Measurements from ENCODE around the gene PSMB10.
A peak's percentile ranks its signal among the peaks of the same experiment; 100 is the strongest.

Gene PSMB10

DNA sequence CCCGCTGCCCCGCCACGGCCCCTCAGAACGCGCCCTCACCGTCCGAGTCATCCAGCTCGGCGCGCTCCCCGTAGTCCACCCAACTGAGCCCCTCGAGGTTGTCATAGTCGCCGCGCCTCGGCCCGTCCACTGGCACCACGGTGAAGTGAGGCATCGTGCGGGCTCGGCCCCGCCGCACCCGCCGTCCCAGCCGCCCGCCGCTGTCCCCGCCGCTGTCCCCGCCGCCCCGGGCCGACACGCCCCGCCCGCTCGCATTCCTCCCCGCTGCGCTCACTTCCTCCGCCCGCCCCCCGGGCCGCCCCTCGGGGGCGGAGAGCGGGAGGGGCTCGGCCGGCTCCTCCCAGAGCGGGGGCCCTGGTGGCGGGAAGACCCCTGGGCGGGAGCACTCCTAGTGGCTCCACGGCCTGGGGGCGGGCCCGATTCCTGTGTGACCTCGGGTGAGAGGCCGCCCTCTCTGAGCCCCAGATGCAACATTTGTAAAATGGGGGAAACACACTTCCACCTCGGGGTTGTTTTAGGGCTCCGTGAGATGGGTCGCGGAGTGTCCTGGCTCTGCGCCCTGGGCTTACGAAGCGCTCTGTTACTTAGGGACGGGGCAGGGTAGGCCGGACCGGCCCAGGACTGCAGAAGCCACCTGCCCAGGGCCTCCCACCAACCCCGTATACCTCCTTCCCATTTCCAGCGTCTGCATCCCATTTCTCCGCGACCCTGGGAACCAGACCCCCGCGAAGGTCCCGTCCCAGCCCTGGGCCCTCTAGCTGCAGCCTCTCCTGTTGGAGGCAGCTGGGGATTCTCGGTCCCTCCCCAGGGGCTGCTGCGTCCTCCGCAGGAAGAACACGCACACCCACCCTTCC, 32.0 kb upstream of the PSMB10 start, which contains the start of gene SLC12A4:
SLC12A4 (minus strand) TSS at position 238 of the 854 bp plus-strand sequence; CDS start at position 154, 84 bp downstream.
- peak within 1 kb of the TSS; percentile 98 for H3K27ac ChIP-seq (ENCODE audit: low read depth, low read length)
- no peaks in the 10 kb centered on the region for H3K36me3 ChIP-seq (ENCODE audit: control insufficient read depth, insufficient read depth, low read length)
- peak within 1 kb of the TSS; percentile 88 for H3K9ac ChIP-seq (ENCODE audit: low read length)
- peak within 1 kb of the TSS; percentile 86 for H3K4me3 ChIP-seq (ENCODE audit: low read length)
- peaks cover 3% of the 10 kb centered on the region for H3K27me3 ChIP-seq (ENCODE audit: control insufficient read depth, insufficient read depth, low read length)
- peaks cover 21% of the 10 kb centered on the region for H3K4me1 ChIP-seq (ENCODE audit: control insufficient read depth, insufficient read depth, low read length)

- H3K27me3 ChIP-seq (ENCODE audit: control insufficient read depth, insufficient read depth, low read length), result peaks cover 3% of the 10 kb centered on the region
- peaks cover 3% of the 10 kb centered on the region for H3K36me3 ChIP-seq (ENCODE audit: control insufficient read depth, insufficient read depth, low read length)
- H3K4me3 ChIP-seq (ENCODE audit: low read length), result peak overlapping the region; percentile 86
- peak overlapping the region; percentile 88 for H3K9ac ChIP-seq (ENCODE audit: low read length)
- peaks cover 23% of the 10 kb centered on the region for H3K4me1 ChIP-seq (ENCODE audit: control insufficient read depth, insufficient read depth, low read length)
- peak overlapping the region; percentile 98 for H3K27ac ChIP-seq (ENCODE audit: low read depth, low read length)
Observed at GRCh38 chr16:67967958-67968399, 31.3 kb upstream of the PSMB10 start.

- peaks cover 23% of the 10 kb centered on the region for H3K4me1 ChIP-seq (ENCODE audit: control insufficient read depth, insufficient read depth, low read length)
- H3K27ac ChIP-seq (ENCODE audit: low read depth, low read length), result peak overlapping the region; percentile 98
- peaks cover 8% of the 10 kb centered on the region for H3K36me3 ChIP-seq (ENCODE audit: control insufficient read depth, insufficient read depth, low read length)
- peak overlapping the region; percentile 86 for H3K4me3 ChIP-seq (ENCODE audit: low read length)
- H3K9ac ChIP-seq (ENCODE audit: low read length), result peak overlapping the region; percentile 88
- peaks cover 3% of the 10 kb centered on the region for H3K27me3 ChIP-seq (ENCODE audit: control insufficient read depth, insufficient read depth, low read length)
Observed at GRCh38 chr16:67967183-67967957, 30.7 kb upstream of the PSMB10 start.

DNA sequence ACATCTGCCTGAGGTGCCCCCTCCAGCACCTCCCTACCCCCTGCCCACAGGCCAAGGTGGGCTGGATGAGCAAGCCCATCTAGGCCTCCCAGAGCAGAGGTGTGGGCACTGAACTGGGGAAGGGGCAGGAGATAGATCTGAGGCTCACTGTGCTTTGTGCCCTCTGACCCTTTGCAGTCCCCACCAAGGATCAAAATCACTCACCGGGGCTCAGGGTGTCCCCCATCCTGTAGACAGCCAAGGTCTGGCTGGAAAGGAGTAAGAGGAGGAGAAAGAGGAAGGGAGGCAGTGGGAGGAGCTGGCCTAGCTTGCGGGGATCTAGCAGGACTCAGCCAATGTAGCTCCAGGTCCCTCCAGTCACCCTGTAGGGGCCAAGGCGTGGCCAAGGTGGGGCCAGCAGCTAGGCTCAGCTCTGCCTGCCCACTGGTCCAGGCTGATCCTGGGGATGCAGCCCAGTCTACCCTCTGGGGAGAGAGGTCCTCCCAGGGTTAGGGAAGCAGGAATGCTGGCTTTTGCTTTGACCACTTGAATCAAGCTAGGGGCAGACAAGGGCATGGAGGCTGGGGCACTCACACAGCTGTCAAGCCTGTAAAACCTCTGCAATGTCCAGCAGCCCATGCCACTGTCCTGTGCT, 30.0 kb upstream of the PSMB10 start:
- Histone ChIP-seq H3K4me3 (ENCODE audit: low read length) (peak overlapping the region; percentile 86), H3K36me3 (ENCODE audit: control insufficient read depth, insufficient read depth, low read length) (peaks cover 15% of the 10 kb centered on the region), H3K27ac (ENCODE audit: low read depth, low read length) (peak overlapping the region; percentile 98), H3K27me3 (ENCODE audit: control insufficient read depth, insufficient read depth, low read length) (peaks cover 3% of the 10 kb centered on the region), H3K9ac (ENCODE audit: low read length) (no peak overlapping the region), H3K4me1 (ENCODE audit: control insufficient read depth, insufficient read depth, low read length) (peaks cover 23% of the 10 kb centered on the region)

- peaks cover 20% of the 10 kb centered on the region for H3K36me3 ChIP-seq (ENCODE audit: control insufficient read depth, insufficient read depth, low read length)
- peak overlapping the region; percentile 86 for H3K4me3 ChIP-seq (ENCODE audit: low read length)
- peaks cover 23% of the 10 kb centered on the region for H3K4me1 ChIP-seq (ENCODE audit: control insufficient read depth, insufficient read depth, low read length)
- H3K27me3 ChIP-seq (ENCODE audit: control insufficient read depth, insufficient read depth, low read length), result peaks cover 3% of the 10 kb centered on the region
- H3K27ac ChIP-seq (ENCODE audit: low read depth, low read length), result peak overlapping the region; percentile 98
- no peak overlapping the region for H3K9ac ChIP-seq (ENCODE audit: low read length)
Observed at GRCh38 chr16:67965668-67966548, 29.3 kb upstream of the PSMB10 start.

DNA sequence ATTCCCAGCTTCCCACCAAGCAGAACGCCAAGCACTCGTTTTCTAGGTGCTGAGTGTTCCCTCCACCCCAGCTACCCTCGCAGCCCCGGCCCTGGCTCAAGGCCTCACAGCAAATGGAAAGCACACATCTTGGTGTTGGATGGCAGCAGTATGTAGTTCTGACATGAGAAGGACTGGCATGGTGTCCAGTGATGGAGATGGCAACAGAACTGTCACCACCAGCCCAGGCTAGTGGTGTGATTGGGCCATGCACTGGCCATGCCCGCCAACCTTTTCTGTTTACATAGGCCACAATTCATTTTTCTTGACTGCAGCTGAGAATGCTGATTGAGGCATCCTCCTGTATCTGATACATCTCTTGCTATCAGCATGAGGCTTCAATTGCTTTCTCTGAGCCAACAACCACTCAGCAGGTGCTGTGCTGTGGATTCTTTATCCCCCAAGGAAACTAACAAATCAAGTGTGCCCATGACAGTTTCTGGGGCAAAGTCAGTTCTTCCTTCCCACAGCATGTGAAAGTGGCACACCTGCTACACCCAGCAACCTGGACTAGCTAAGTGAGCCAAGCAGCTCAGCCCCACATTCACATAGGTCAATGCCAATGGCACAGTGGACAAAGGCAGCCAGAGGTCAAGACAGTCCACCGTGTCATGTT, 28.0 kb upstream of the PSMB10 start:
- no peak overlapping the region for H3K9ac ChIP-seq (ENCODE audit: low read length)
- no peak overlapping the region for H3K27ac ChIP-seq (ENCODE audit: low read depth, low read length)
- peaks cover 3% of the 10 kb centered on the region for H3K27me3 ChIP-seq (ENCODE audit: control insufficient read depth, insufficient read depth, low read length)
- no peak overlapping the region for H3K4me3 ChIP-seq (ENCODE audit: low read length)
- H3K36me3 ChIP-seq (ENCODE audit: control insufficient read depth, insufficient read depth, low read length), result peaks cover 28% of the 10 kb centered on the region
- peaks cover 31% of the 10 kb centered on the region for H3K4me1 ChIP-seq (ENCODE audit: control insufficient read depth, insufficient read depth, low read length)

GRCh38 chr16:67963662-67964321, 27.1 kb upstream of the PSMB10 start:
- Histone ChIP-seq H3K9ac (ENCODE audit: low read length) (no peak overlapping the region), H3K27ac (ENCODE audit: low read depth, low read length) (peak overlapping the region; percentile 33), H3K36me3 (ENCODE audit: control insufficient read depth, insufficient read depth, low read length) (peaks cover 32% of the 10 kb centered on the region), H3K4me3 (ENCODE audit: low read length) (peak overlapping the region; percentile 3), H3K4me1 (ENCODE audit: control insufficient read depth, insufficient read depth, low read length) (peaks cover 33% of the 10 kb centered on the region), H3K27me3 (ENCODE audit: control insufficient read depth, insufficient read depth, low read length) (peaks cover 3% of the 10 kb centered on the region)

DNA sequence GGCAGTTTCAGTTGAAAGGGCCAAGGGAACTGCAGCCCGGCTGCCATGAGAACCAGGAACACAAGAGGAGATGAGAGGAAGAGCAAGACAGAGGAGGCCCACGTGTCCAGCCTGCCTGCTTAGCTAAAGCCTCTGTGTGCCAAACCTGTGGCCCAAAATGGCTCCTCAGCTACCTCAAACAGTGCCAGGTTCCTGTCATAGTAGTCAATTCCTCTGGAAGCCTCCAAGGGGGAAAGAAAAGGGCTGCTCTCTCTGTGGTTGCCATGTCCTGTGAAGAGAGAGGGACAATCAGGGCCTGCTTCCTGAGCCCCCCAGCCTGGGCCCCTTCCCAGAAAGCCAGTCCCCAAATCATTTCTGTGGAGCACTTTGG, 26.6 kb upstream of the PSMB10 start:
- H3K27me3 ChIP-seq (ENCODE audit: control insufficient read depth, insufficient read depth, low read length), result peaks cover 3% of the 10 kb centered on the region
- peak overlapping the region; percentile 33 for H3K27ac ChIP-seq (ENCODE audit: low read depth, low read length)
- H3K9ac ChIP-seq (ENCODE audit: low read length), result no peak overlapping the region
- H3K36me3 ChIP-seq (ENCODE audit: control insufficient read depth, insufficient read depth, low read length), result peaks cover 34% of the 10 kb centered on the region
- no peak overlapping the region for H3K4me3 ChIP-seq (ENCODE audit: low read length)
- peaks cover 33% of the 10 kb centered on the region for H3K4me1 ChIP-seq (ENCODE audit: control insufficient read depth, insufficient read depth, low read length)

DNA sequence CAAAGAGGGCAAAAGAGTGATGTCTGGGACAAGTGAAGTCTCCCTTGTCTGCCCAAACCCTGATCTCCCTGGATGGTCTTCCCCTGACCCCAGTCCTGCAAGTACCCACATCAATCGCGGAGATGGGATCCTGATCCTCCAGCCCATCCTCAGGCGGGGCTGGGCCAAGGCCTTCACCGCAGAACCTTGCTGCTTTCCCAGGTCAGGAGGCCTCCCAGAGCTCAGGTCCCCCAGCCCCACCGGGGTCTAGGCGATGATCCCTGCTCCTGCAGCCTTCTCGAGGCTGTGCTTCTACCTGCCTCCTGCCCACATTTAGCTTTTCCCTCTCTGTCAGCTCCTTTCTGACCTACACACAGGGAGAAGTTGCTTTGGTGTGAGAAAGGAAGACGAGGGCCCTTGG, 25.5 kb upstream of the PSMB10 start:
- Histone ChIP-seq H3K36me3 (ENCODE audit: control insufficient read depth, insufficient read depth, low read length) (peaks cover 41% of the 10 kb centered on the region), H3K9ac (ENCODE audit: low read length) (no peak overlapping the region), H3K4me1 (ENCODE audit: control insufficient read depth, insufficient read depth, low read length) (peaks cover 32% of the 10 kb centered on the region), H3K4me3 (ENCODE audit: low read length) (no peak overlapping the region), H3K27me3 (ENCODE audit: control insufficient read depth, insufficient read depth, low read length) (no peaks in the 10 kb centered on the region), H3K27ac (ENCODE audit: low read depth, low read length) (no peak overlapping the region)

DNA sequence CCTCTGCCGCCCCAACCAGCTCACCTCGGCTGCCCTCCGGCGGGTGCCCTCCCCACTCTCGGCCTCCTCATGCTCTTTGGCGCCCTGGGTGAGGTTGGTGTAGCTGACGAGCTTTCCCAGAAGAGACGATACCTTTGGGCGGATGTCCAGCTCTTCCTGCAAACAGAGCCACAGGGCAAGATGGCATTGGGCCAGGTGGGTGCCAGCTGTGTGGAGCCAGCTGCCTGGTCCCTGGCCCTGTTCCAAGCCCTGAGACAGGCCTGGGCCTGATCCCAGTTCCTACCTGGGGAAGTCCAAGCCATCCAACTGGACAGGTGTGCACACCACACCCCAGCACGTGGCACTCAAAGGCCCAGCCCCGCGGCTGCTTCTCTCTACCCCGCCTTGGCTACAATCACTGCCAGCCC, 24.9 kb upstream of the PSMB10 start:
- Histone ChIP-seq H3K27ac (ENCODE audit: low read depth, low read length) (no peak overlapping the region), H3K4me3 (ENCODE audit: low read length) (no peak overlapping the region), H3K36me3 (ENCODE audit: control insufficient read depth, insufficient read depth, low read length) (peaks cover 41% of the 10 kb centered on the region), H3K27me3 (ENCODE audit: control insufficient read depth, insufficient read depth, low read length) (no peaks in the 10 kb centered on the region), H3K9ac (ENCODE audit: low read length) (no peak overlapping the region), H3K4me1 (ENCODE audit: control insufficient read depth, insufficient read depth, low read length) (peaks cover 26% of the 10 kb centered on the region)
